Smooth muscle cell (in vitro differentiated cells): Measurements from ENCODE around the gene C1QTNF1. TPM values are rescaled to one million over a fixed set of nuclear protein-coding genes. Genes with fewer than 3 reads are reported as not detected.

Experiments
- DNase-seq: peaks from one replicate; lab custom pipeline; 2025; ENCODE audit not compliant: unreplicated experiment; lab: John Stamatoyannopoulos, UW
- H2AFZ ChIP-seq: fragments of 200-600 bp; sonication (generic); 2 replicates; pipeline ENCODE4 v1.6.0; 2016; ENCODE audit warnings: antibody characterized with exemption, low read depth, mild to moderate bottlenecking
- H3F3A ChIP-seq: fragments of 200-600 bp; sonication (generic); 2 replicates; pipeline ENCODE4 v1.6.0; 2017; ENCODE audit warnings: antibody characterized with exemption, low read depth
- H3K27ac ChIP-seq: fragments of 200-600 bp; sonication (generic); 2 replicates; pipeline ENCODE4 v1.5.1; 2016; ENCODE audit warnings: low read depth, mild to moderate bottlenecking
- H3K27me3 ChIP-seq: fragments of 200-600 bp; sonication (generic); 2 replicates; pipeline ENCODE4 v1.6.1; 2016; ENCODE audit warnings: low read depth, mild to moderate bottlenecking
- H3K36me3 ChIP-seq: fragments of 200-600 bp; sonication (generic); 2 replicates; pipeline ENCODE4 v1.5.1; 2016; ENCODE audit warnings: low read depth
- H3K4me1 ChIP-seq: fragments of 200-600 bp; sonication (generic); 2 replicates; pipeline ENCODE4 v1.5.1; 2016; ENCODE audit warnings: low read depth
- H3K4me2 ChIP-seq: fragments of 200-600 bp; sonication (generic); 2 replicates; pipeline ENCODE4 v1.6.0; 2016; ENCODE audit warnings: mild to moderate bottlenecking
- H3K4me3 ChIP-seq: fragments of 200-600 bp; sonication (generic); 2 replicates; pipeline ENCODE4 v1.5.1; 2016; ENCODE audit warnings: mild to moderate bottlenecking
- H3K79me2 ChIP-seq: fragments of 200-600 bp; sonication (generic); 2 replicates; pipeline ENCODE4 v1.6.0; 2016; ENCODE audit warnings: low read depth, mild to moderate bottlenecking
- H3K9ac ChIP-seq: fragments of 200-600 bp; sonication (generic); 2 replicates; pipeline ENCODE4 v1.6.0; 2016; ENCODE audit warnings: low read depth
- H3K9me3 ChIP-seq: fragments of 200-600 bp; sonication (generic); replicated peaks from 2 replicates; pipeline ENCODE4 v1.5.1; 2016; ENCODE audit warnings: low read depth
- H4K20me1 ChIP-seq: fragments of 200-600 bp; sonication (generic); 2 replicates; pipeline ENCODE4 v1.6.0; 2016; ENCODE audit warnings: low read depth
- WGBS: methylation state at CpG from one replicate; pipeline ENCODE4 v1.1.7; 2016; ENCODE audit warnings: low lambda C conversion rate; 5-methylcytosine and 5-hydroxymethylcytosine counted together
- polyA plus RNA-seq: library from polyadenylated mRNA; unstranded; fragments of >200 nt; fragmentation: Nextera tagmentation; extraction: Ambion mirVana; gene quantifications from 2 replicates; pipeline ENCODE4 v1.2.1, GENCODE V29; 2016
- total RNA-seq: library from RNA; depleted of rRNA; stranded (reverse); fragments of >200 nt; gene quantifications from 2 replicates; pipeline ENCODE4 v1.2.3, GENCODE V29; 2014
- TF ChIP-seq, protein P1 (sequence below): fragments of 200-600 bp; sonication (generic); IDR thresholded peaks from 2 replicates; pipeline ENCODE4 v1.5.1; 2017; ENCODE audit warnings: borderline replicate concordance, mild to moderate bottlenecking, antibody characterized with exemption; ENCODE audit not compliant: insufficient read depth, poor library complexity, severe bottlenecking

C1QTNF1 gene
- total and polyA plus RNA-seq, 2 experiments from 2014 or later: 5.7 to 9.4 TPM

DNA sequence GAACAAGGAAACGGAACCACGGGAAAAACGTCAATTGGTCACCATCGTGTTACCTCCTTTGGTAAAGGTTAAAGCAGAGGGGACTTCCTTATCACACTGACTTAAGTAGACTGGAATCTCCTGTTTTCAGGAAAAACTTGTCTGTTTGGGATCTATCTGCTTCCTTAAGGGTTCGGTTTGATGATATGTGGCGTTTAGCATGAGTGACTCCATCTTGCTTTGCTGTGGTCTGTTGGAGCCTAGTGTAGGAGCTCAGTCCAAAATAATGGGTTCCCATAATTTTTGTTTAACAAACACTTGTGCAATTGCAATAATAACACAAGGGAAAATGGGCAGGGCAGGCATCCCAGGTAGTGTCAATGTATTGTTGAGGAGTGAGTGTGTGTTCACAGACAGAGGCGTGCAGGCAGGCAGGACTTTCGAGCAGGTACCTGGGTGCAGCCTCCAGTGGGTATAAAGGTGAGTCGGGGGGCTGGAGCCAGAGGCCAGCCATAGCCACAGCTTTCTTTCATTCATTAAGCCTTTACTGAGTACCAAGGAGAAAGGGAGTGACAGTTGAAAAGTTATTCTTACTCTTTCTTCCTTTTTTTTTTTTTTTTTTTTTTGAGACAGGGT is 46.4 kb downstream of the C1QTNF1 start:
- Histone ChIP-seq H3K4me2 (no peak overlapping the region), H3F3A (no peaks in the 10 kb centered on the region), H3K36me3 (no peaks in the 10 kb centered on the region), H3K4me3 (no peak overlapping the region), H2AFZ (no peak overlapping the region), H3K27me3 (no peaks in the 10 kb centered on the region), H3K9me3 (no peaks in the 10 kb centered on the region), H3K4me1 (peaks cover 2% of the 10 kb centered on the region), H3K79me2 (no peaks in the 10 kb centered on the region), H3K27ac (no peak overlapping the region), H3K9ac (no peak overlapping the region), H4K20me1 (no peaks in the 10 kb centered on the region)
- no peak for DNase-seq
- TF ChIP-seq, protein P1, sequence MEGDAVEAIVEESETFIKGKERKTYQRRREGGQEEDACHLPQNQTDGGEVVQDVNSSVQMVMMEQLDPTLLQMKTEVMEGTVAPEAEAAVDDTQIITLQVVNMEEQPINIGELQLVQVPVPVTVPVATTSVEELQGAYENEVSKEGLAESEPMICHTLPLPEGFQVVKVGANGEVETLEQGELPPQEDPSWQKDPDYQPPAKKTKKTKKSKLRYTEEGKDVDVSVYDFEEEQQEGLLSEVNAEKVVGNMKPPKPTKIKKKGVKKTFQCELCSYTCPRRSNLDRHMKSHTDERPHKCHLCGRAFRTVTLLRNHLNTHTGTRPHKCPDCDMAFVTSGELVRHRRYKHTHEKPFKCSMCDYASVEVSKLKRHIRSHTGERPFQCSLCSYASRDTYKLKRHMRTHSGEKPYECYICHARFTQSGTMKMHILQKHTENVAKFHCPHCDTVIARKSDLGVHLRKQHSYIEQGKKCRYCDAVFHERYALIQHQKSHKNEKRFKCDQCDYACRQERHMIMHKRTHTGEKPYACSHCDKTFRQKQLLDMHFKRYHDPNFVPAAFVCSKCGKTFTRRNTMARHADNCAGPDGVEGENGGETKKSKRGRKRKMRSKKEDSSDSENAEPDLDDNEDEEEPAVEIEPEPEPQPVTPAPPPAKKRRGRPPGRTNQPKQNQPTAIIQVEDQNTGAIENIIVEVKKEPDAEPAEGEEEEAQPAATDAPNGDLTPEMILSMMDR: no peak
- 91% methylated on average over 9 of the region's 9 CpGs for WGBS

DNA sequence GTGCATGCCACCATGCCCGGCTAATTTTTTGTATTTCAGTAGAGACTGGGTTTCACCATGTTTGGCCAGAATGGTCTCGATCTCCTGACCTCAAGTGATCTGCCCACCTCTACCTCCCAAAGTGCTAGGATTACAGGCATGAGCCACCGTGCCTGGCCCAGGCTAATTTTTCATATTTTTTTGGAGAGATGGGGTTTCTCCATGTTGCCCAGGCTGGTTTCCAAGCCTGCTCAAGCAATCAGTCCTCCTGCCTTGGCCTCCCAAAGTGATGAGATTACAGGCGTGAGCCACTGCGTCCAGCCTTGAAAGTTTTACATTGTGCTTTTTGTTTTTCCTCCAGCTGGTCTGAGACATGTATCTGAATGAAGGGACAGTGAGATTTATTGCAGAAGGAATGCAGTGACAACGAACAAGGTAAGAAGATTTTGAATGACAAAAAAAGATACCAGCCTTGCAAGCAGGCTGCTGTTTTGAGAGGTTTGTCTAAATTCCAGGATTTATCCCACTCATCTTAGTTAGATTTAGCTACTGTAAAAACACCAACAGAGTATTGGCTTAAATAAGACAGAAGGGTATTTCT is 47.3 kb downstream of the C1QTNF1 start:
- H3K9ac ChIP-seq: no peak overlapping the region
- no peaks in the 10 kb centered on the region for H3K27me3 ChIP-seq
- H4K20me1 ChIP-seq: no peaks in the 10 kb centered on the region
- H3K4me1 ChIP-seq: peaks cover 6% of the 10 kb centered on the region
- H3F3A ChIP-seq: no peaks in the 10 kb centered on the region
- no peak overlapping the region for H3K27ac ChIP-seq
- no peak for DNase-seq
- no peak overlapping the region for H2AFZ ChIP-seq
- 88% methylated on average over 6 of the region's 6 CpGs for WGBS
- no peaks in the 10 kb centered on the region for H3K79me2 ChIP-seq
- H3K36me3 ChIP-seq: no peaks in the 10 kb centered on the region
- TF ChIP-seq, protein P1: no peak
- no peak overlapping the region for H3K4me2 ChIP-seq
- H3K4me3 ChIP-seq: no peak overlapping the region
- H3K9me3 ChIP-seq: no peaks in the 10 kb centered on the region

DNA sequence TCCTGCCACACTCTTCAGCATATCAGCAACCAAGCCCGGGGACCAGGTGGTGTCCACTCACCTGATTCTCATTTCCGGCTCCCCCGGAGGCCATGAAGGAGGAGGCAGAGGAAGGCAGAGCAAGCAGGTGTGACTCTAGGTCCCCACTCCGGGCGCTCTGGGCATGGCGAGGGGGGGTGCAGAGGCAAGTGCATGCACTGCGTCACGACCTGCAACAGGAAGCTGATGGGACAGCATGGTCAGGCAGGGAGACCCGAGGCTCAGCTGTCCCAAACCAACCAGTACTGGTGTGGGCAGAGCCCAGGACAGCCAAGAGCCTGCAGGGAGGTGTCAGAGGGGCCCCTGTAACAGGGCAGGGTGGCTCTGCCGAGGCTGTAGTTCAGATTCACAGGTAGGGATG is 48.6 kb downstream of the C1QTNF1 start:
- Histone ChIP-seq H3K27me3 (no peaks in the 10 kb centered on the region), H2AFZ (no peak overlapping the region), H3K9me3 (no peaks in the 10 kb centered on the region), H3F3A (no peaks in the 10 kb centered on the region), H3K27ac (no peak overlapping the region), H3K9ac (no peak overlapping the region), H3K79me2 (no peaks in the 10 kb centered on the region), H4K20me1 (no peaks in the 10 kb centered on the region), H3K4me1 (peaks cover 6% of the 10 kb centered on the region), H3K4me3 (no peak overlapping the region), H3K36me3 (no peaks in the 10 kb centered on the region), H3K4me2 (no peak overlapping the region)
- TF ChIP-seq, protein P1: no peak
- no peak for DNase-seq
- 96% methylated on average over 10 of the region's 10 CpGs for WGBS
